Lower leg skin (tissue), 3 donors: ENCODE results near the gene TTC17.

Experiments used
- POLR2A ChIP-seq, 2 donors: fragments of 450-650 bp; IDR thresholded peaks; one replicate each; pipeline ENCODE4 v1.6.1; 2016 to 2017; ENCODE audit warnings: antibody characterized with exemption in 2 of 2, mild to moderate bottlenecking in 1 of 2, moderate library complexity in 1 of 2
- TF ChIP-seq, protein P1 (sequence below), 3 donors: fragments of 450-650 bp; IDR thresholded peaks; one replicate each; pipeline ENCODE4 v1.5.1; 2016; ENCODE audit warnings: antibody characterized with exemption in 3 of 3, mild to moderate bottlenecking in 3 of 3, moderate library complexity in 2 of 3

DNA sequence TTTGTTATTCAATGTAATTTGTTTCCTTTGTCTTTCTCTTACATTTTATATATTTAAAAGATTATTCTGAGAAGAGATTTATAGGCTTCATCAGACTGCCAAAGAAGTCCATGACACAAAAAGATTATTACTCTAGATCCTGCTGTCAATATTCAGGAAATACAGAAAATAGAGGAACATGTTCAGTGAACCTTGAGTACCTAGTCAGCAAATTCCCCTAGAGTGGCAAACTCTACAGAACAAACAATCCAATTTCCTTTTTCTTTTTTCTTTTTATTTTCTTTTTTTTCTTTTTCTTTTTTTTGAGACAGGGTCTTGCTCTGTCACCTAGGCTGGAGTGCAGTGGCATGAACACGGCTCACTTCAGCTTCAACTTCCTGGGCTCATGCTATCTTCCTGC lies 23.9 kb downstream of the TTC17 start:
- no peak for TF ChIP-seq POLR2A (IDR thresholded peaks at IDR 0.05)
- TF ChIP-seq, protein P1, sequence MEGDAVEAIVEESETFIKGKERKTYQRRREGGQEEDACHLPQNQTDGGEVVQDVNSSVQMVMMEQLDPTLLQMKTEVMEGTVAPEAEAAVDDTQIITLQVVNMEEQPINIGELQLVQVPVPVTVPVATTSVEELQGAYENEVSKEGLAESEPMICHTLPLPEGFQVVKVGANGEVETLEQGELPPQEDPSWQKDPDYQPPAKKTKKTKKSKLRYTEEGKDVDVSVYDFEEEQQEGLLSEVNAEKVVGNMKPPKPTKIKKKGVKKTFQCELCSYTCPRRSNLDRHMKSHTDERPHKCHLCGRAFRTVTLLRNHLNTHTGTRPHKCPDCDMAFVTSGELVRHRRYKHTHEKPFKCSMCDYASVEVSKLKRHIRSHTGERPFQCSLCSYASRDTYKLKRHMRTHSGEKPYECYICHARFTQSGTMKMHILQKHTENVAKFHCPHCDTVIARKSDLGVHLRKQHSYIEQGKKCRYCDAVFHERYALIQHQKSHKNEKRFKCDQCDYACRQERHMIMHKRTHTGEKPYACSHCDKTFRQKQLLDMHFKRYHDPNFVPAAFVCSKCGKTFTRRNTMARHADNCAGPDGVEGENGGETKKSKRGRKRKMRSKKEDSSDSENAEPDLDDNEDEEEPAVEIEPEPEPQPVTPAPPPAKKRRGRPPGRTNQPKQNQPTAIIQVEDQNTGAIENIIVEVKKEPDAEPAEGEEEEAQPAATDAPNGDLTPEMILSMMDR (IDR thresholded peaks at IDR 0.05), result no peak
